Measurements from ENCODE around the gene CLDN15. TPM values are rescaled to one million over a fixed set of nuclear protein-coding genes. Genes with fewer than 3 reads are reported as not detected.
"Not testable (repeated sequence)": the region's sequence is repeated elsewhere in the genome, so short reads cannot be mapped to it uniquely, and the experiment has no call there.

The CLDN15 gene
- total RNA-seq, 1 experiment from 2014 or later: 4.9 TPM

- DNase-seq (ENCODE audit: low read depth): no peak
Observed at GRCh38 chr7:101222275-101222830, 15.2 kb downstream of the CLDN15 start.

GRCh38 chr7:101220295-101220694 is 17.3 kb downstream of the CLDN15 start:
- no peak for DNase-seq (ENCODE audit: low read depth)

- no peak for DNase-seq (ENCODE audit: low read depth)
Observed at GRCh38 chr7:101218236-101219125, 19.1 kb downstream of the CLDN15 start.

GRCh38 chr7:101217388-101218235 is 20.0 kb downstream of the CLDN15 start, which contains the start of the genes PLOD3 and ZNHIT1:
PLOD3 (minus strand) TSS chr7:101217581; CDS start chr7:101217274, 307 bp downstream.
ZNHIT1 (plus strand) TSS chr7:101218165; CDS start chr7:101218196, 31 bp downstream.
- peak; percentile 100 for DNase-seq (ENCODE audit: low read depth)

GRCh38 chr7:101216860-101217387 is 20.7 kb downstream of the CLDN15 start:
- DNase-seq (ENCODE audit: low read depth): no peak

- DNase-seq (ENCODE audit: low read depth): peak; percentile 56
Observed at GRCh38 chr7:101216001-101216859, 21.4 kb downstream of the CLDN15 start.

GRCh38 chr7:101212014-101212413 is 25.6 kb downstream of the CLDN15 start:
- no peak for DNase-seq (ENCODE audit: low read depth)

- DNase-seq (ENCODE audit: low read depth): no peak
Observed at GRCh38 chr7:101211501-101211900, 26.1 kb downstream of the CLDN15 start.

GRCh38 chr7:101210143-101210542 is 27.5 kb downstream of the CLDN15 start:
- DNase-seq (ENCODE audit: low read depth): no peak

GRCh38 chr7:101208794-101209193 is 28.8 kb downstream of the CLDN15 start:
- no peak for DNase-seq (ENCODE audit: low read depth)

- DNase-seq (ENCODE audit: low read depth): no peak
Observed at GRCh38 chr7:101207459-101207858, 30.1 kb downstream of the CLDN15 start.

GRCh38 chr7:101206665-101207042 is 30.9 kb downstream of the CLDN15 start:
- no peak for DNase-seq (ENCODE audit: low read depth)

- DNase-seq (ENCODE audit: low read depth): no peak
Observed at GRCh38 chr7:101205901-101206664, 31.5 kb downstream of the CLDN15 start.

- not testable (repeated sequence) for DNase-seq (ENCODE audit: low read depth)
Observed at GRCh38 chr7:101203740-101204738, 33.6 kb downstream of the CLDN15 start.

- no peak for DNase-seq (ENCODE audit: low read depth)
Observed at GRCh38 chr7:101202603-101202918, 35.0 kb downstream of the CLDN15 start.

- DNase-seq (ENCODE audit: low read depth): no peak
Observed at GRCh38 chr7:101201695-101202602, 35.7 kb downstream of the CLDN15 start.

GRCh38 chr7:101200862-101201599 is 36.6 kb downstream of the CLDN15 start, which contains the start of gene MOGAT3:
MOGAT3 (minus strand) TSS chr7:101201036; CDS start chr7:101200854, 182 bp downstream.
- no peak for DNase-seq (ENCODE audit: low read depth)

All from Daoy (cell line).